Measurements from ENCODE around the gene KCNQ1OT1.

DNA sequence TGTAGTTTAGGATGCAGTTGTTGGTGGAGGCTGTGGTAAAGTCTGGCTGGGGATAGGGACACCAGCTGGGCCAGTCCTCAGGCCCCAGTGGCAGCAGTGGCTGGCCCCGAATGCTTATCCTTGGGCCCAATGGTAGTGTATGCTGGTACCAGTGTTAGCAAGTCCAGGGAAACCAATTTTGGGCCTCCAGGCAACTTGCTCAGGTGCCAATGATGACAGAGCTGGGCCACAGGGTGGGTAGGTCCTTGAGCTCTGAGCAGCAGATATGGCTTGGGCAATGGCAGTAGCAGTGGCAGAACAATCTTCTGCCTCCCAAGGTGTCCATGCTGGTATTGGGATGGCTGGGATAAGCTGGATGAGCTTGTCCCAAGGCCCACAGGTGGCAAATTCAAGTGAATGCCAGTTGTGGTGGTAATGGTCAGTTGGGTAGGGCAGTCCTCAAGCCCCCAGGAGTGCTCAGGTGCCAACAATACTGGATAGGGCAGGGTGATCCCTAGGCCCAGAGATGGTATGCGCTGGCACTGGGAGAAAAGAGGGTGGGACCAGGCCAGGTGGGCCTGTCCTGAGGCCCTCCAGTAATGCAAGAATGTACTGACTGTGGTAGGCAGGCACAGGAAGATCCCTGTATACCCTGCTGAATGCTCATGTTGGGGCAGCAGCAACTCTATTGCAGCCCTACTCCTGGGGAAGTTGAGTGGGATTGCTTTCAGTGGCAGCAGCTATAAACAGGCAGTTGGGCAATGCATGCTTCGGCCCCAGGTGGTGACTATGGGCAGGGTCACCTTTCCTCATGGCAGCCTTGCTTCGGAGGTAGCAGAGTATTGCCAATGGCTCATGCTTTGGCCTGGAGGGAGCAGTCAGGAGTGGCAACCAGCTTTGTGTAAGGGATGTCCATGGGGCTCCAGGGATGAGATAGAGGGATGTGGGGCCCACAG is 54.7 kb downstream of the KCNQ1OT1 start:
- no peak for TF ChIP-seq EZH2 (IDR thresholded peaks at IDR 0.05; ENCODE audit: borderline replicate concordance)
- TF ChIP-seq, protein P1, sequence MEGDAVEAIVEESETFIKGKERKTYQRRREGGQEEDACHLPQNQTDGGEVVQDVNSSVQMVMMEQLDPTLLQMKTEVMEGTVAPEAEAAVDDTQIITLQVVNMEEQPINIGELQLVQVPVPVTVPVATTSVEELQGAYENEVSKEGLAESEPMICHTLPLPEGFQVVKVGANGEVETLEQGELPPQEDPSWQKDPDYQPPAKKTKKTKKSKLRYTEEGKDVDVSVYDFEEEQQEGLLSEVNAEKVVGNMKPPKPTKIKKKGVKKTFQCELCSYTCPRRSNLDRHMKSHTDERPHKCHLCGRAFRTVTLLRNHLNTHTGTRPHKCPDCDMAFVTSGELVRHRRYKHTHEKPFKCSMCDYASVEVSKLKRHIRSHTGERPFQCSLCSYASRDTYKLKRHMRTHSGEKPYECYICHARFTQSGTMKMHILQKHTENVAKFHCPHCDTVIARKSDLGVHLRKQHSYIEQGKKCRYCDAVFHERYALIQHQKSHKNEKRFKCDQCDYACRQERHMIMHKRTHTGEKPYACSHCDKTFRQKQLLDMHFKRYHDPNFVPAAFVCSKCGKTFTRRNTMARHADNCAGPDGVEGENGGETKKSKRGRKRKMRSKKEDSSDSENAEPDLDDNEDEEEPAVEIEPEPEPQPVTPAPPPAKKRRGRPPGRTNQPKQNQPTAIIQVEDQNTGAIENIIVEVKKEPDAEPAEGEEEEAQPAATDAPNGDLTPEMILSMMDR (IDR thresholded peaks at IDR 0.05; ENCODE audit: poor library complexity): no peak

Measured in hepatocyte (in vitro differentiated cells).